Naive B cell (primary cell): ENCODE measurements around the gene TPPP. TPM values are rescaled to one million over a fixed set of nuclear protein-coding genes. Genes with fewer than 3 reads are reported as not detected.

Experiments used
- ATAC-seq, 2 donors: fragments of 150-1000 bp; cut with Tn5 transposase; 2 replicates each; pipeline ENCODE4 v1.10.0; 2021; ENCODE audit warnings: low read depth in 2 of 2, mild to moderate bottlenecking in 2 of 2, moderate library complexity in 2 of 2
- DNase-seq: peaks from one replicate; pipeline ENCODE4 v3.0.0; 2022
- H3K27ac Mint-ChIP-seq, 6 donors: one replicate each; pipeline ENCODE4 v1.8.0; 2020 to 2022; ENCODE audit warnings: mild to moderate bottlenecking in 6 of 6, mixed read lengths in 6 of 6, moderate library complexity in 5 of 6, inconsistent platforms in 2 of 6
- H3K27me3 Mint-ChIP-seq, 3 donors: one replicate each; pipeline ENCODE4 v1.8.0; 2021 to 2022; ENCODE audit warnings: mixed read lengths in 3 of 3, mild to moderate bottlenecking in 1 of 3
- H3K36me3 Mint-ChIP-seq, 2 donors: one replicate each; pipeline ENCODE4 v1.8.0; 2020 to 2022; ENCODE audit warnings: mixed read lengths in 2 of 2, inconsistent platforms in 1 of 2, mild to moderate bottlenecking in 1 of 2
- H3K4me1 Mint-ChIP-seq, 3 donors: one replicate each; pipeline ENCODE4 v1.8.0; 2020 to 2022; ENCODE audit warnings: mixed read lengths in 3 of 3, inconsistent platforms in 1 of 3, mild to moderate bottlenecking in 1 of 3, moderate library complexity in 1 of 3
- H3K4me3 Mint-ChIP-seq, 8 donors: one replicate each; pipeline ENCODE4 v1.8.0; 2020 to 2022; ENCODE audit warnings: mild to moderate bottlenecking in 8 of 8, mixed read lengths in 8 of 8, moderate library complexity in 8 of 8, inconsistent platforms in 2 of 8
- H3K9me3 Mint-ChIP-seq, 7 donors: one replicate each; pipeline ENCODE4 v1.8.0; 2020 to 2022; ENCODE audit warnings: mixed read lengths in 7 of 7, mild to moderate bottlenecking in 5 of 7, inconsistent platforms in 2 of 7, moderate library complexity in 1 of 7
- polyA plus RNA-seq, 6 donors: library from polyadenylated mRNA; unstranded; fragments of 300-500 nt; fragmentation: Illumina TruSeq; gene quantifications; one replicate each; pipeline ENCODE4 v1.2.3, GENCODE V29; 2021; ENCODE audit warnings: low read depth in 6 of 6

Gene TPPP
- polyA plus RNA-seq, 6 donors from 2014 or later: 0.11 TPM; not detected in 5

DNA sequence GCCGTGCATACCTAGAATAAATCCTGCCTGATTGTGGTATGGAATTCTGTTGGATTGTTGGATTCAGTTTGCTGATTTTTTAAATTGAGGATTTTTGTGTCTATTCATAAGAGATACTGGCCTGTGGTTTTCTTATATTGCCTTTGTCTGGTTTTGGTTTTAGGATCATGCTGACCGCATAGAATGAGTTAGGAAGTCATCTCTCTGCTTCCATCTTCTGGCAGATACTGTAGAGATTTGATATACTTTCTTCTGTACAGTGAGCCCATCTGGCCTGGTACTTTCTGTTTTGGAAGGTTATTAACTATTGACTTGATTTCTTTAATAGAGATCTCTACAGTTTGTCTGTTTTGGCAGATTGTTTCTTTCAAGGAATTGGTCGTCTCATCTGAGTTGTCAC lies 66.3 kb downstream of the TPPP start:
- ATAC-seq (no peak), DNase-seq (no peak)
- no peaks in the 10 kb centered on the region for H3K4me1 Mint-ChIP-seq
- no peaks in the 10 kb centered on the region for H3K9me3 Mint-ChIP-seq
- peaks cover 12% of the 10 kb centered on the region in 2 donors for H3K36me3 Mint-ChIP-seq
- H3K27ac Mint-ChIP-seq: no peak overlapping the region
- H3K4me3 Mint-ChIP-seq: no peak overlapping the region
- H3K27me3 Mint-ChIP-seq: no peaks in the 10 kb centered on the region

DNA sequence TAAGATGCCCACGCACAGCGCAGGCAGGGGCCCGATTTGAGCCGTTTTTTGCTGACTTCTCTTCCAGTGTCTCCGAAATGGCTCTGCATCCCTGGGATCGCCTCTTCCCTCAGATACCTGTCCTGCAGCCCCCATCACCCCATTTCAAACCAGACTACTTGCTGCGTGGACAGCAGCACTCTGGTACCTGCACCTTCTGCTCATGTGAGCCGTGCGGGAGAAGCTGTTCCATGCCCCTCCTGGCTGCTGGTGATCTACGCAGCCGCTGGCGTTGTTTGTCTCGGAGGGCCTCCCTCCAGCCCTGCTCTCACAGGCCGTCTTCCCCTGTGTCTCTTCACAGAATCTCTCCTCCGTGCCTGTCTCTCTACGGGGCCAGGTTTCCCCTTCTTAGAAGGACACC lies 67.6 kb downstream of the TPPP start:
- Mint-ChIP-seq H3K9me3 (no peaks in the 10 kb centered on the region), H3K27ac (no peak overlapping the region)
- no peak for ATAC-seq

GRCh38 chr5:624951-625230 lies 68.3 kb downstream of the TPPP start:
- Mint-ChIP-seq H3K27ac (peak overlapping the region in 1 of 6 donors; percentile 14), H3K4me3 (peak overlapping the region in 1 of 8 donors; percentile 50), H3K4me1 (no peaks in the 10 kb centered on the region), H3K9me3 (no peaks in the 10 kb centered on the region), H3K27me3 (no peaks in the 10 kb centered on the region), H3K36me3 (peaks cover 17 to 18% of the 10 kb centered on the region in 2 donors)
- ATAC-seq (no peak), DNase-seq (no peak)

More for the DNA sequence above, 67.6 kb downstream of the TPPP start:
- no peaks in the 10 kb centered on the region for H3K4me1 Mint-ChIP-seq
- H3K36me3 Mint-ChIP-seq: peaks cover 12% of the 10 kb centered on the region in 2 donors
- H3K27me3 Mint-ChIP-seq: no peaks in the 10 kb centered on the region
- no peak overlapping the region for H3K4me3 Mint-ChIP-seq
- DNase-seq: no peak

- DNase-seq (no peak), ATAC-seq (no peak)
- H3K27ac Mint-ChIP-seq: no peak overlapping the region
- no peaks in the 10 kb centered on the region for H3K9me3 Mint-ChIP-seq
- H3K27me3 Mint-ChIP-seq: no peaks in the 10 kb centered on the region
- H3K4me1 Mint-ChIP-seq: no peaks in the 10 kb centered on the region
- H3K36me3 Mint-ChIP-seq: peaks cover 20 to 23% of the 10 kb centered on the region in 2 donors
- peak overlapping the region in 1 of 8 donors; percentile 50 for H3K4me3 Mint-ChIP-seq
Observed at GRCh38 chr5:624118-624950, 68.8 kb downstream of the TPPP start.

GRCh38 chr5:623531-623930 lies 69.6 kb downstream of the TPPP start:
- DNase-seq: no peak
- H3K27me3 Mint-ChIP-seq: no peaks in the 10 kb centered on the region
- peaks cover 20 to 28% of the 10 kb centered on the region in 2 donors for H3K36me3 Mint-ChIP-seq
- H3K27ac Mint-ChIP-seq: no peak overlapping the region
- no peak overlapping the region for H3K4me3 Mint-ChIP-seq
- no peak for ATAC-seq
- no peaks in the 10 kb centered on the region for H3K4me1 Mint-ChIP-seq
- H3K9me3 Mint-ChIP-seq: no peaks in the 10 kb centered on the region

DNA sequence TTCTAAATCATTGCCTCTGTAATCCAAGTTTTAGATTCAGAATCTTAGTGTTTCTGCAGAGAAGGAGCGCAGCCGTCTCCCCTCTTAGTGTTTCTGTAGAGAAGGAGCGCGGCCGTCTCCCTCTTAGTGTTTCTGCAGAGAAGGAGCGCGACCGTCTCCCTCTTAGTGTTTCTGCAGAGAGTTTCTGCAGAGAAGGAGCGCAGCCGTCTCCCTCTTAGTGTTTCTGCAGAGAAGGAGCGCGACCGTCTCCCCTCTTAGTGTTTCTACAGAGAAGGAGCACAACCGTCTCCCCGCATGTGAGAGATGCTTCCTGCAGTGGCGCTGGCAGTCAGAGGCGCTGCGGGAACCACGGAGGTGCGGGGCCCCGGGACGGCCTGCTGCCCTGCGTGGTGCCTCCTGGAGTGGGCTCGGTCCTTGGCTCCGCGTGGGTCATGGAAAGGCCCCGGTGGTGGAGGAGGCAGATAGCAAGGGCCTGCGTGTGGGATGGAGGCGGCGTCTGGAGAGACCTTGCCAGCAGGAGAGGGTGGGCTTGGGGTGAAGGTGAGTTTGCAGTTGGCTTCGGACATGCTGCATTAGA lies 70.1 kb downstream of the TPPP start:
- ATAC-seq: no peak
- no peaks in the 10 kb centered on the region for H3K27me3 Mint-ChIP-seq
- no peak overlapping the region for H3K4me3 Mint-ChIP-seq
- DNase-seq: no peak
- peaks cover 20 to 33% of the 10 kb centered on the region in 2 donors for H3K36me3 Mint-ChIP-seq
- no peak overlapping the region for H3K27ac Mint-ChIP-seq
- no peaks in the 10 kb centered on the region for H3K9me3 Mint-ChIP-seq
- peaks cover 0 to 3% (median under 1%) of the 10 kb centered on the region in 3 donors for H3K4me1 Mint-ChIP-seq

- no peak for ATAC-seq
- peaks cover 16 to 38% of the 10 kb centered on the region in 2 donors for H3K36me3 Mint-ChIP-seq
- H3K27me3 Mint-ChIP-seq: no peaks in the 10 kb centered on the region
- H3K9me3 Mint-ChIP-seq: no peaks in the 10 kb centered on the region
- H3K4me3 Mint-ChIP-seq: no peak overlapping the region
- H3K27ac Mint-ChIP-seq: no peak overlapping the region
- no peak for DNase-seq
- H3K4me1 Mint-ChIP-seq: peaks cover 0 to 5% (median 2%) of the 10 kb centered on the region in 3 donors
Observed at GRCh38 chr5:622359-622758, 70.8 kb downstream of the TPPP start.

DNA sequence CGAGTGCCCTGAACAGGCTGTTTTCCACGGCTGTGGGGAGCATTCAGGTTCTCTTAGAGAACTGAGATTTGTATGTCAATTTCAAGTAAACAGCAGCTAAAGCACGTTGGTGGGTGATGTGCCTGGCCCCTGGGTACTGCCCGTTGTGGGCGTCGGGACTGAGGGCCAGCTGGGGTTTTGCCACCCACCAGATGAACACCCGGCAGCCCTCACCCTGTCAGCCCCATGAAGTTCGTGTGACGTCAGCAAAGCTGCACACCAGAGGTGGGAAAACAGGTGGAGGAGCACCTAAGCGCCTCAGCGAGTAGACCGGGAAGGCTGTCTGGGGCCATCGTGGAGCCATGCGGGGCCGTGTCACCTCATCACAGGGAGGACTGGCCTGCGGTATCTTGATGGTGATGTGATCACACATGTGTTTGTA lies 71.8 kb downstream of the TPPP start:
- no peak for ATAC-seq
- no peaks in the 10 kb centered on the region for H3K9me3 Mint-ChIP-seq
- no peaks in the 10 kb centered on the region for H3K27me3 Mint-ChIP-seq
- H3K4me3 Mint-ChIP-seq: no peak overlapping the region
- H3K4me1 Mint-ChIP-seq: peaks cover 4 to 10% (median 6%) of the 10 kb centered on the region in 3 donors
- no peak overlapping the region for H3K27ac Mint-ChIP-seq
- peaks cover 16 to 40% of the 10 kb centered on the region in 2 donors for H3K36me3 Mint-ChIP-seq
- DNase-seq: no peak

GRCh38 chr5:620586-621180 lies 72.5 kb downstream of the TPPP start:
- DNase-seq: no peak
- ATAC-seq: no peak
- Mint-ChIP-seq H3K27me3 (no peaks in the 10 kb centered on the region), H3K36me3 (peaks cover 11 to 42% of the 10 kb centered on the region in 2 donors), H3K4me3 (no peak overlapping the region), H3K4me1 (peaks cover 6 to 14% (median 8%) of the 10 kb centered on the region in 3 donors), H3K27ac (no peak overlapping the region), H3K9me3 (peaks cover 0 to 1% (median 0%) of the 10 kb centered on the region in 7 donors)

GRCh38 chr5:620152-620551 lies 73.0 kb downstream of the TPPP start:
- no peak overlapping the region for H3K27ac Mint-ChIP-seq
- H3K9me3 Mint-ChIP-seq: peaks cover 0 to 5% (median 0%) of the 10 kb centered on the region in 7 donors
- peaks cover 6 to 17% (median 8%) of the 10 kb centered on the region in 3 donors for H3K4me1 Mint-ChIP-seq
- ATAC-seq (no peak), DNase-seq (no peak)
- H3K27me3 Mint-ChIP-seq: no peaks in the 10 kb centered on the region
- H3K4me3 Mint-ChIP-seq: no peak overlapping the region
- H3K36me3 Mint-ChIP-seq: peaks cover 8 to 42% of the 10 kb centered on the region in 2 donors

GRCh38 chr5:619444-619843 lies 73.7 kb downstream of the TPPP start:
- ATAC-seq (no peak), DNase-seq (no peak)
- no peaks in the 10 kb centered on the region for H3K27me3 Mint-ChIP-seq
- H3K36me3 Mint-ChIP-seq: peaks cover 8 to 39% of the 10 kb centered on the region in 2 donors
- peaks cover 8 to 17% (median 10%) of the 10 kb centered on the region in 3 donors for H3K4me1 Mint-ChIP-seq
- H3K9me3 Mint-ChIP-seq: peaks cover 0 to 5% (median 0%) of the 10 kb centered on the region in 7 donors
- H3K27ac Mint-ChIP-seq: no peak overlapping the region
- no peak overlapping the region for H3K4me3 Mint-ChIP-seq

DNA sequence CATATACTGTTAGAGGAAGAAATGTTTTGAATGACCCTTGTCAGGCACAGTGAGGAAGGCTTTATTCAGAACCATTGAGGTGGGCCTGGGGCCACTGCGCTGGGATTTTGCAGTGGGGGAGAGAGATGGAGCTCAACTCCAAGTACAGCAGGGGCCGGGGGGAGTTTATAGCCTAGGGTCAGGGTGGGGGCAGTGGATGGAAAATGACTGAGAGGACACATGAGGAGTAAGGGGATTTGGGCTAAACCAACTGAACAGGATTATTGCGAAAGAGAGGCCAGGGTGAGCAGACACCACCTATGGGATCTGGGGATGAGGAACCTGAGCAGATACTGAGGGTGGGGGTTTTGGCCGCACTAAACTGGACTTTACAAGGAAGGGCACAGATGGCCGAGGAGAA lies 74.7 kb downstream of the TPPP start:
- ATAC-seq (no peak), DNase-seq (no peak)
- Mint-ChIP-seq H3K36me3 (peaks cover 8 to 39% of the 10 kb centered on the region in 2 donors), H3K27ac (peak overlapping the region in 1 of 6 donors; percentile 16), H3K9me3 (peaks cover 0 to 5% (median 0%) of the 10 kb centered on the region in 7 donors), H3K4me1 (peaks cover 13 to 18% (median 17%) of the 10 kb centered on the region in 3 donors), H3K4me3 (no peak overlapping the region), H3K27me3 (no peaks in the 10 kb centered on the region)

DNA sequence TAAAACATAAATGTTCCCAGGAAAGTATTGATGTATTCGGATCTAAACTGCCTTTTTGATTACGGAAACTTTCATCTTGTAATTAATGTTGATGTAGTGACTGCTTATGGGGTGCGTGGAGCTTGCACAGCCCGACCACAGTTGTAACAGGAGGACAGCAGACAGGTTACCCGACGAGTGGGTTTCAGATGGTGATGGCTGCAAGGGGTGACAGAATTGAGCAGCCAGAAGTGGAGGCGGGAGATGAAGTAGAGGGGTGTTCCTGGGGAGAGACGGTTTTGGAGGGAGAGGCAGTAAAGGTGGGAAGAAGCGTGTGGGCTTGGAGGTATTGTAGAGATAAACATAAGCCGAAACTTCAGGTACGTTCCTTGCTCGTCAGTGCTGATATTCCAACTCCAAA lies 75.3 kb downstream of the TPPP start:
- Mint-ChIP-seq H3K4me3 (no peak overlapping the region), H3K9me3 (peaks cover 0 to 5% (median 2%) of the 10 kb centered on the region in 7 donors), H3K4me1 (peaks cover 18 to 24% (median 20%) of the 10 kb centered on the region in 3 donors), H3K27me3 (no peaks in the 10 kb centered on the region), H3K27ac (peak overlapping the region in 1 of 6 donors; percentile 35), H3K36me3 (peaks cover 8 to 41% of the 10 kb centered on the region in 2 donors)
- ATAC-seq (no peak), DNase-seq (no peak)
